A549 (cell line): Measurements from ENCODE around the gene LBX2. TPM values are rescaled to one million over a fixed set of nuclear protein-coding genes. Genes with fewer than 3 reads are reported as not detected.

Experiments
- BHLHE40 ChIP-seq: IDR thresholded peaks from 2 replicates; pipeline ENCODE4 v1.6.1; 2012; ENCODE audit warnings: low read depth, low read length, inconsistent platforms
- CBX8 ChIP-seq: fragments of 200-600 bp; sonication (generic); IDR thresholded peaks from 2 replicates; pipeline ENCODE4 v1.6.1; 2016
- CEBPB ChIP-seq, 2 experiments: fragments of >200 bp in 1 of 2; sonication (Bioruptor Twin) in 1 of 2; formaldehyde crosslinking in 1 of 2; IDR thresholded peaks; 2 replicates each; pipeline ENCODE4 v1.6.1; 2012 to 2016
- CHD2 ChIP-seq: fragments of 150-350 bp; IDR thresholded peaks from 2 replicates; pipeline ENCODE4 v1.6.1; 2014; ENCODE audit warnings: low read length; ENCODE audit not compliant: partially characterized antibody
- EHF ChIP-seq: fragments of 250-450 bp; sonication (Bioruptor Pico); IDR thresholded peaks from 2 replicates; pipeline ENCODE4 v1.5.0; 2020; ENCODE audit warnings: mild to moderate bottlenecking
- EP300 ChIP-seq, 2 experiments: fragments of >200 bp; sonication (Bioruptor Twin); formaldehyde crosslinking; IDR thresholded peaks; 2 replicates in 1 of 2; 3 replicates in 1 of 2; pipeline ENCODE4 v1.6.1; 2016 to 2017
- ESRRA ChIP-seq: fragments of 150-350 bp; IDR thresholded peaks from 2 replicates; pipeline ENCODE4 v1.6.1; 2014; ENCODE audit warnings: mild to moderate bottlenecking, low read length, borderline replicate concordance
- FOSL2 ChIP-seq, 2 experiments: fragments of 450-650 bp in 1 of 2; fragments of >200 bp in 1 of 2; sonication (Bioruptor Twin) in 1 of 2; formaldehyde crosslinking; IDR thresholded peaks; 2 replicates each; pipeline versions ENCODE4 v1.5.0 to v1.6.1; 2016 to 2020; ENCODE audit warnings: mild to moderate bottlenecking in 1 of 2, moderate library complexity in 1 of 2
- GATA3 ChIP-seq: IDR thresholded peaks from 2 replicates; pipeline ENCODE4 v1.6.1; 2012; ENCODE audit warnings: borderline replicate concordance
- HDAC2 ChIP-seq: fragments of 200-600 bp; sonication (generic); IDR thresholded peaks from 2 replicates; pipeline ENCODE4 v1.6.1; 2016
- KDM5A ChIP-seq: fragments of 200-600 bp; sonication (generic); IDR thresholded peaks from 2 replicates; pipeline ENCODE4 v1.6.1; 2016; ENCODE audit warnings: antibody characterized with exemption, mild to moderate bottlenecking
- MAFK ChIP-seq: fragments of 450-650 bp; IDR thresholded peaks from 2 replicates; pipeline ENCODE4 v1.6.1; 2014; ENCODE audit not compliant: partially characterized antibody
- PHF8 ChIP-seq: fragments of 200-600 bp; sonication (generic); IDR thresholded peaks from 2 replicates; pipeline ENCODE4 v1.6.1; 2016; ENCODE audit warnings: low read depth, mild to moderate bottlenecking, antibody characterized with exemption, moderate library complexity, borderline replicate concordance
- POLR2A ChIP-seq: IDR thresholded peaks from 2 replicates; pipeline ENCODE4 v1.6.1; 2012; ENCODE audit warnings: mild to moderate bottlenecking, low read length
- POLR2AphosphoS2 ChIP-seq: conservative IDR thresholded peaks from 2 replicates; pipeline ENCODE4 v1.6.1; 2012; ENCODE audit warnings: low read length, improper control_type of control experiment, inconsistent platforms
- RNF2 ChIP-seq: fragments of 200-600 bp; sonication (generic); IDR thresholded peaks from 2 replicates; pipeline ENCODE4 v1.6.1; 2016; ENCODE audit warnings: low read depth, mild to moderate bottlenecking, antibody characterized with exemption, moderate library complexity, borderline replicate concordance
- TP53 ChIP-seq: fragments of 250-450 bp; sonication (Bioruptor Pico); IDR thresholded peaks from 2 replicates; pipeline ENCODE4 v1.5.0; 2021; ENCODE audit warnings: mild to moderate bottlenecking, moderate library complexity
- ZNF302 ChIP-seq: fragments of 250-450 bp; sonication (Bioruptor Pico); IDR thresholded peaks from 2 replicates; pipeline ENCODE4 v1.9.0; 2021; ENCODE audit warnings: inconsistent platforms, mild to moderate bottlenecking, moderate library complexity
- polyA plus RNA-seq, 4 experiments: library from polyadenylated mRNA; depleted of rRNA in 3 of 4; stranded (reverse); fragments of >200 nt; fragmentation: RNase III in 1 of 4; extraction: RNeasy Plus Mini Kit Qiagen cat#74134 plus additional on column Dnase treatment in 1 of 4; gene quantifications; 2 replicates in 3 of 4; 3 replicates in 1 of 4; pipeline ENCODE4 v1.2.3, GENCODE V29; 2011 to 2017
- TF ChIP-seq, protein P1 (sequence below): fragments of 200-600 bp; sonication (generic); IDR thresholded peaks from 2 replicates; pipeline ENCODE4 v1.6.1; 2016; ENCODE audit warnings: antibody characterized with exemption, mild to moderate bottlenecking, moderate library complexity
- TF ChIP-seq, protein P2 (sequence below): fragments of 150-350 bp; IDR thresholded peaks from 2 replicates; pipeline ENCODE4 v1.6.1; 2014; ENCODE audit warnings: low read depth, mild to moderate bottlenecking, low read length
- TF ChIP-seq, protein P3 (sequence below): IDR thresholded peaks from 2 replicates; pipeline ENCODE4 v1.6.1; 2012; ENCODE audit warnings: low read depth, borderline replicate concordance
- TF ChIP-seq, protein P4 (sequence below): IDR thresholded peaks from 2 replicates; pipeline ENCODE4 v1.6.1; 2012

Gene LBX2
- polyA plus RNA-seq, 2 of the 4 experiments (the other 2 are of a cell fraction), result 0.84 to 2.4 TPM

DNA sequence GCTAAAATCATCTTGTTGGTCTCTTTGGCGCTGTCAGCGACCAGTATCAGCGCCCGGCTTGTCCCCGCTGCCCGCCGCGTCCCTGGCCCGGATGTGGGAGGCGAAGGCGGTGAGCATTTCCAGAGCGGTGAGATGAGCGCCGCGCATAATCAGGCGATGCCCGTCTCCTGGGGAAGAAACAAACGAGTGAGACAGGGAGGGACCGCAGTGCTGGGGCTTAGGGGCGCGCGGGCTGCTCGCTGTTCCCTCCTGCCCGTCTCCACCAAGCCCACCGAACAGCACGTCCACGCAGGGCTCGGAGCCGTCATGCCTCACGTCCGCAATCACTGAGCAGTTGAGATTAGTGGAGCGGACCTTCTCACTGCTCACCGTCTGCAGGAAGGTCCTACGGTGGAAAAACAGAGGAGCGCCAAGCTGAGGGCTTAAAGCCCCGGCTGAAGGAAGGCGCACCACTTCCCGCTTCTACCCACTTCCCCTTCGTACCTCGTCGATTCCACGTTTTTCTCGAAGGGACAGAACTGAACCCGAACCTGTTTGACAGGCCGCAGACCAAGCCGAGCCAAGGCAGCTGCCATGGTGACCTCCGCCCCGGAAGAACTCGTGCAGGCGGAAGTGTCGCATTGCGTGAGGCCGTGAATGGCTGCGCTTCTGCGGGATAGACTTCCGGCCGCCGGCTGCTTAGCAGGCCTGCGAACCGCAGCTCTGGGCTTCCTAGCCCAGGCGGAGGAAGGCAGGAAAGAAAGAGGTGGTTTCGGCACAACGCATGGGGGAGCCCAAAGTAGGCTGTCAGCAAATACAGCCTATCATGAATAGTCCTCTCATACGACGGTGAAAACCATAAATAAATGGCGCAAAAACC lies 27.1 kb downstream of the LBX2 start, which contains the start of gene MRPL53 (continued):
- peak; percentile 92 for TF ChIP-seq KDM5A
- no peak for TF ChIP-seq EP300 (IDR thresholded peaks at IDR 0.05)
- TF ChIP-seq POLR2A, result peak; percentile 94
- 0 out of 2 replicates have a peak, but pooled peaks have one; percentile 56 for TF ChIP-seq TP53 (CRISPR knock-in tag)
- no peak for TF ChIP-seq BHLHE40
- TF ChIP-seq, protein P1, sequence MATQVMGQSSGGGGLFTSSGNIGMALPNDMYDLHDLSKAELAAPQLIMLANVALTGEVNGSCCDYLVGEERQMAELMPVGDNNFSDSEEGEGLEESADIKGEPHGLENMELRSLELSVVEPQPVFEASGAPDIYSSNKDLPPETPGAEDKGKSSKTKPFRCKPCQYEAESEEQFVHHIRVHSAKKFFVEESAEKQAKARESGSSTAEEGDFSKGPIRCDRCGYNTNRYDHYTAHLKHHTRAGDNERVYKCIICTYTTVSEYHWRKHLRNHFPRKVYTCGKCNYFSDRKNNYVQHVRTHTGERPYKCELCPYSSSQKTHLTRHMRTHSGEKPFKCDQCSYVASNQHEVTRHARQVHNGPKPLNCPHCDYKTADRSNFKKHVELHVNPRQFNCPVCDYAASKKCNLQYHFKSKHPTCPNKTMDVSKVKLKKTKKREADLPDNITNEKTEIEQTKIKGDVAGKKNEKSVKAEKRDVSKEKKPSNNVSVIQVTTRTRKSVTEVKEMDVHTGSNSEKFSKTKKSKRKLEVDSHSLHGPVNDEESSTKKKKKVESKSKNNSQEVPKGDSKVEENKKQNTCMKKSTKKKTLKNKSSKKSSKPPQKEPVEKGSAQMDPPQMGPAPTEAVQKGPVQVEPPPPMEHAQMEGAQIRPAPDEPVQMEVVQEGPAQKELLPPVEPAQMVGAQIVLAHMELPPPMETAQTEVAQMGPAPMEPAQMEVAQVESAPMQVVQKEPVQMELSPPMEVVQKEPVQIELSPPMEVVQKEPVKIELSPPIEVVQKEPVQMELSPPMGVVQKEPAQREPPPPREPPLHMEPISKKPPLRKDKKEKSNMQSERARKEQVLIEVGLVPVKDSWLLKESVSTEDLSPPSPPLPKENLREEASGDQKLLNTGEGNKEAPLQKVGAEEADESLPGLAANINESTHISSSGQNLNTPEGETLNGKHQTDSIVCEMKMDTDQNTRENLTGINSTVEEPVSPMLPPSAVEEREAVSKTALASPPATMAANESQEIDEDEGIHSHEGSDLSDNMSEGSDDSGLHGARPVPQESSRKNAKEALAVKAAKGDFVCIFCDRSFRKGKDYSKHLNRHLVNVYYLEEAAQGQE, result 0 out of 2 replicates have a peak, but pooled peaks have one; percentile 24
- no peak for TF ChIP-seq ZNF302
- peak; percentile 73 for TF ChIP-seq PHF8
- no peak; the same call in 1 of the 2 replicates for TF ChIP-seq ESRRA
- TF ChIP-seq MAFK, result peak; percentile 29
- no peak; a peak in 1 of 4 replicates for TF ChIP-seq CEBPB (IDR thresholded peaks at IDR 0.05)
- TF ChIP-seq RNF2, result no peak
- TF ChIP-seq, protein P2, sequence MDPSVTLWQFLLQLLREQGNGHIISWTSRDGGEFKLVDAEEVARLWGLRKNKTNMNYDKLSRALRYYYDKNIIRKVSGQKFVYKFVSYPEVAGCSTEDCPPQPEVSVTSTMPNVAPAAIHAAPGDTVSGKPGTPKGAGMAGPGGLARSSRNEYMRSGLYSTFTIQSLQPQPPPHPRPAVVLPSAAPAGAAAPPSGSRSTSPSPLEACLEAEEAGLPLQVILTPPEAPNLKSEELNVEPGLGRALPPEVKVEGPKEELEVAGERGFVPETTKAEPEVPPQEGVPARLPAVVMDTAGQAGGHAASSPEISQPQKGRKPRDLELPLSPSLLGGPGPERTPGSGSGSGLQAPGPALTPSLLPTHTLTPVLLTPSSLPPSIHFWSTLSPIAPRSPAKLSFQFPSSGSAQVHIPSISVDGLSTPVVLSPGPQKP, result no peak; the same call in 1 of the 2 replicates
- no peak; the same call in 1 of the 2 replicates for TF ChIP-seq EHF
- TF ChIP-seq, protein P3, sequence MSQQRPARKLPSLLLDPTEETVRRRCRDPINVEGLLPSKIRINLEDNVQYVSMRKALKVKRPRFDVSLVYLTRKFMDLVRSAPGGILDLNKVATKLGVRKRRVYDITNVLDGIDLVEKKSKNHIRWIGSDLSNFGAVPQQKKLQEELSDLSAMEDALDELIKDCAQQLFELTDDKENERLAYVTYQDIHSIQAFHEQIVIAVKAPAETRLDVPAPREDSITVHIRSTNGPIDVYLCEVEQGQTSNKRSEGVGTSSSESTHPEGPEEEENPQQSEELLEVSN, result peak; percentile 44; the same call in 1 of the 2 replicates
- peak; percentile 83 for TF ChIP-seq GATA3
- TF ChIP-seq POLR2AphosphoS2, result peak; percentile 92
- no peak for TF ChIP-seq CBX8
- TF ChIP-seq, protein P4, sequence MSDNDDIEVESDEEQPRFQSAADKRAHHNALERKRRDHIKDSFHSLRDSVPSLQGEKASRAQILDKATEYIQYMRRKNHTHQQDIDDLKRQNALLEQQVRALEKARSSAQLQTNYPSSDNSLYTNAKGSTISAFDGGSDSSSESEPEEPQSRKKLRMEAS, result peak; percentile 95
- TF ChIP-seq FOSL2 (IDR thresholded peaks at IDR 0.05), result no peak
- peak; percentile 39; the same call in 1 of the 2 replicates for TF ChIP-seq FOSL2 (CRISPR knock-in tag; IDR thresholded peaks at IDR 0.05)
- TF ChIP-seq CHD2, result peak; percentile 20
- 0 out of 2 replicates have a peak, but pooled peaks have one; percentile 71 for TF ChIP-seq HDAC2
